NCI-H510A treated with DMSO at 0.1 percent for 48 hours (cell line): ENCODE measurements around the gene TNPO3.
A peak's percentile ranks its signal among the peaks of the same experiment; 100 is the strongest.
"Not testable (repeated sequence)": the region's sequence is repeated elsewhere in the genome, so short reads cannot be mapped to it uniquely, and the experiment has no call there.

ENCODE experiments used
- DNase-seq: peaks from one replicate; lab custom pipeline; 2025; lab: John Stamatoyannopoulos, UW

The TNPO3 gene

GRCh38 chr7:128959296-128959695 lies 95.6 kb downstream of the TNPO3 start:
- no peak for DNase-seq

DNA sequence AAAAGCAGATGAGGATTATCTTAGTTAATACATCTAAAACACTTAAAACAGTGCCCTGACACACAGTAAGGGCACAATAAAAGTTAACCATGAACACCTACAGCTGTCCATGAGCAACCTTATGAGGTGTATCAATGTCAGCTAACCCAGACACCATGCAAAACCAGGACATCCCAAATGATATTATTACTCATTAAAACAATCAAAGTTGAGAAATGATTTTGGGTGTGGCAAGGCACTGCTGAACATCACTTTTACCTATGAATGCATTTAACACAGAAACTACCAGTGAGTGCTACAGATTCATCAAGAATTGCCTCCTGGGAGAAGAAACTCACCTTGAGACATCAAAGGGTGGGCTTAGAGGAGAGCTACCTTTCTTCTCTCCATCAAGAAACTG lies 98.9 kb downstream of the TNPO3 start:
- DNase-seq = no peak

GRCh38 chr7:128954830-128955802 lies 99.8 kb downstream of the TNPO3 start:
- no peak for DNase-seq

GRCh38 chr7:128954150-128954549 lies 100.8 kb downstream of the TNPO3 start:
- no peak for DNase-seq

DNA sequence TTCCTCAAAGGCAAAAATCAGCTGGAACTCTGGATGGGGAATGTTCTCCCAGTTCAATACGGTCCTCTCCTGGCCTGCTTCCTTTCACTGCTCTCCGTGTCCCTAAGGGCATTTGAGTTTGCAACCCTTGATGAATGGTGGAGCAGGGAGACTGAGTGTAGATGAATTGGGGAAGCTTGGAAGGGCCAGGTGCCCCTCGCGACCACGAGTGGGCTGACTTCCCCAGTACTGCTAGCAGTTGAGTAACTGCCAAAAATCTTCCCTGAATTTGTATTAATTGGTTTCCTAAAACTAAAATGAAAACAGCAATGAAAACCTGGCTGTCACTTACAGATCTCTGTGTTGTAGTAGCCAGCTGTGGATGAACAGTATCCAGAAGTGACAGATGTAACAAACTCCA lies 103.6 kb downstream of the TNPO3 start:
- no peak for DNase-seq

GRCh38 chr7:128948976-128949760 lies 105.7 kb downstream of the TNPO3 start:
- no peak for DNase-seq

DNA sequence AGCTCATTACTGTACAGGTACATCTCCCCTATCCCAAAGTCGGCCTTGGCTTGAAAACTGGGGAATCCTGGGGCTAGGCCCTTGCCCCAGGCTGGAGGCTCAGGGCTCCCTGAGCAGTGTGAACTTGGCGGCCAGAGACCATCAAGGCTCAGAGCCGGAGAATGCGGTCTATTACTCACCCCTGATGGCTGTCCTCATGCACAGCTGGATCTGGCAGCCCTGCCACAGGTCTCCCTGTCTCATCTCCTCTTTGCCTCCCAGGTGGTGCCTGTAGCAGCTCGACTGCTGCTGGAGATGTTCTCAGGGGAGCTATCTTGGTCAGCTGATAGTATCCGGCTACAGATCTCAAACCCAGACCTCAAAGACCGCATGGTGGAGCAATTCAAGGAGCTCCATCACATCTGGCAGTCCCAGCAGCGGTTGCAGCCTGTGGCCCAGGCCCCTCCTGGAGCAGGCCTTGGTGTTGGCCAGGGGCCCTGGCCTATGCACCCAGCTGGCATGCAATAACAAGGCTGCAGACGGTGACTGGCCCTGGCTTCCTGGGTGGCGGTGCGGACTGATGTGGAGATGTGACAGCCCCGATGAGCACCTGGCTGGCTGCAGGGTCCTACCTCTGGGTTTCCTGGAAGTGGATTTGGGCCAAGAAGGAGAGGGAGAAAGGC lies 106.5 kb downstream of the TNPO3 start:
- DNase-seq = no peak

- no peak for DNase-seq
Observed at GRCh38 chr7:128947854-128948253, 107.1 kb downstream of the TNPO3 start.

DNA sequence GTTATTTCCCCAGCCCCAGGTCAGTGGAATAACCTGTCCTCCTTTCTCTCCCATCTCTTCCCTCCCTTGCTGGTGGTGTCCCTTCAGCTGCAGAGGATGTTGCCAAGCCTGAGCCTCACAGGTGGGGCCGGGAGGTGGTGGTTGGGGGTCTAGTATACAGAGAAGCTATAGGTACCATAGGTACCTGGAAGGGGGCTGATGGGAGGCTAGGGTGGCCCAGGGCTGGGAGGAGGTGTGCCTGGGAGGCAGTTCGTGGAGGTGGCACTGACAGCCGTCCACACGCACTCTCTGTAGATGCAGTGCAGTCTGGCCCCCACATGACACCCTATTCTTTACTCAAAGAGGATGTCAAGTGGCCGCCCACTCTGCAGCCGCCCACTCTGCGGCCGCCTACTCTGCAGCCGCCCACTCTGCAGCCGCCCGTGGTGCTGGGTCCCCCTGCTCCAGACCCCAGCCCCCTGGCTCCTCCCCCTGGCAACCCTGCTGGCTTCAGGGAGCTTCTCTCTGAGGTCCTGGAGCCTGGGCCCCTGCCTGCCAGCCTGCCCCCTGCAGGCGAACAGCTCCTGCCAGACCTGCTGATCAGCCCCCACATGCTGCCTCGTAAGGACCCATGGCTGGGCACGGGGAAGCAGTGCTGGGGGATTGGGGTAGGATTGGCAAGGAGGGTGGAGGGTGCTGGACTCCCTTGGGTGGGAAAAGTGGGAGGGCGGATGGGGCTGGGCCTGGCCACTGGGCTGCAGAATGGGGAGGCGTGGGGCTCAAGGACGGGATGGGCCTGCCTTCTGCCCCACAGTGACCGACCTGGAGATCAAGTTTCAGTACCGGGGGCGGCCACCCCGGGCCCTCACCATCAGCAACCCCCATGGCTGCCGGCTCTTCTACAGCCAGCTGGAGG lies 107.7 kb downstream of the TNPO3 start:
- DNase-seq = no peak

DNA sequence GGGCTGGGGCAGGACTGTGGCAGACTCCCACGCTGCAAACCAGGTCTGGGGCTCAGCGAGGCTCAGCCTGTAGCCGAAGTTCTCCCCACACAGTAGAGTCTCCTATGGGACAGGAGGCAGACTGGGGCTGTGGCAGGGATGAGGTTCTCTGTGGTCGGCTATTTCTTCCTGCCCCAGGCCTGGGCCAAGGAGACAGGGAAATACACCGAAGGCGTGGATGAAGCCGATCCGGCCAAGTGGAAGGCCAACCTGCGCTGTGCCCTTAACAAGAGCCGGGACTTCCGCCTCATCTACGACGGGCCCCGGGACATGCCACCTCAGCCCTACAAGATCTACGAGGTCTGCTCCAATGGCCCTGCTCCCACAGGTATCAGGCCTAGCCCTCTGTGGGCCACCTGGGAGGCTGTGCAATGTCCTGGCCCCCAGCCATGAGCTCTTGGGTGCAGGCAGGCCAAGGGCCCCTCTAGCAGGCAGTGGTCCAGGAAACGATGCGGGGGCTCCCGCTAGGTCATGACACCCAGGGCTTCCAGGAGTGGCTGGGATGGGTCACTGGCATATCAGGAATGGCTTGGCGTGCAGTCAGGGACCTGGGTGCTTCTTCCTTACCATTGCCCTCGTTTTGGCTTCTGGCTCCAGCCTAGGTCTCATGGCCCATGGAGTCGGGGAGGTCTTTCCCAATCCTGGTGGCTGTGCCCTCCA lies 109.1 kb downstream of the TNPO3 start:
- DNase-seq = no peak

- DNase-seq = no peak
Observed at GRCh38 chr7:128944487-128945236, 110.2 kb downstream of the TNPO3 start.

DNA sequence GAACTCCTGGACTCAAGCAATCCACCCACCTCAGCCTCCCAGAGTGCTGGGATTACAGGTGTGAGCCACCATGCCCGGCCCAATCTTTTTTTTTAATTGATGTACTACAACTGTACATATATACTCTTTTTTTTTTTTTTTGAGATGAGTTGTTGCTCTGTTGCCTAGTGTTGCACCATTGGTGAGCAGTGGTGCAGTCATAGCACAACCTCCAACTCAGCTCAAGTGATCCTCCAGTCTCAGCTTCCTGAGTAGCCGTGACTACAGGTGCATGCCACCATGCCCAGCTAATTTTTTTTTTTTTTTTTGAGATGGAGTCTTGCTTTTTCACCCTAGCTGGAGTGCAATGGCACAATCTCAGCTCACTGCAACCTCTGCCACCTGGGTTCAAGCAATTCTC lies 111.7 kb downstream of the TNPO3 start:
- DNase-seq = not testable (repeated sequence)

GRCh38 chr7:128941946-128942526 lies 112.9 kb downstream of the TNPO3 start:
- DNase-seq = no peak

DNA sequence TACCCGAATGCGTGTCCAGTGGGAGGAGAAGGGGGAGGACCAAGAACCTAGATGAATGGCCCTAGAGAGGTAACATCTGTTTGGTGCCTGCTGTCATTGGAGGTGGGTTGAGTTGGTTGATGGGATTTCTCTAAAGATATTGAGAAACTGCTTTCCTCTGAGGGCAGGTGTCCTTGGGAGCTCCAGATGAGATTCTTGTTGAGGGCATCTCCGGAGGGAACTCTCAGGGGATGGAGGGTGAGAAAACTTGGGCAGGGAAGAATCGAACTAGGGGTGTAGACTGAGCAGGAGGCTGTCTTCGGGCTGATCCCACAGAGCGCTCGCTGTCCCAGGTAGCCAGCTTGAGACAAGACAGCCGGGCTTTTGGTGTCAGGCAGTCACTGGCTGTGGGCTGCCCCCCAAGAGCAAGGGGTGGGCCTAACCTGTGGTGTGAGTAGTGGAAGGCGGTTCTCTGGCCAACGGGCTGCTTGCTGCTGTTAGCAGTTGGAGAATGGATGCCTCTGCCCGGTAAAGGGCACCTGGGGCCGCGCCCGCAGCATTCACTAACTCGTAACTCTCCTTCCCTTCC lies 113.5 kb downstream of the TNPO3 start:
- no peak for DNase-seq

DNA sequence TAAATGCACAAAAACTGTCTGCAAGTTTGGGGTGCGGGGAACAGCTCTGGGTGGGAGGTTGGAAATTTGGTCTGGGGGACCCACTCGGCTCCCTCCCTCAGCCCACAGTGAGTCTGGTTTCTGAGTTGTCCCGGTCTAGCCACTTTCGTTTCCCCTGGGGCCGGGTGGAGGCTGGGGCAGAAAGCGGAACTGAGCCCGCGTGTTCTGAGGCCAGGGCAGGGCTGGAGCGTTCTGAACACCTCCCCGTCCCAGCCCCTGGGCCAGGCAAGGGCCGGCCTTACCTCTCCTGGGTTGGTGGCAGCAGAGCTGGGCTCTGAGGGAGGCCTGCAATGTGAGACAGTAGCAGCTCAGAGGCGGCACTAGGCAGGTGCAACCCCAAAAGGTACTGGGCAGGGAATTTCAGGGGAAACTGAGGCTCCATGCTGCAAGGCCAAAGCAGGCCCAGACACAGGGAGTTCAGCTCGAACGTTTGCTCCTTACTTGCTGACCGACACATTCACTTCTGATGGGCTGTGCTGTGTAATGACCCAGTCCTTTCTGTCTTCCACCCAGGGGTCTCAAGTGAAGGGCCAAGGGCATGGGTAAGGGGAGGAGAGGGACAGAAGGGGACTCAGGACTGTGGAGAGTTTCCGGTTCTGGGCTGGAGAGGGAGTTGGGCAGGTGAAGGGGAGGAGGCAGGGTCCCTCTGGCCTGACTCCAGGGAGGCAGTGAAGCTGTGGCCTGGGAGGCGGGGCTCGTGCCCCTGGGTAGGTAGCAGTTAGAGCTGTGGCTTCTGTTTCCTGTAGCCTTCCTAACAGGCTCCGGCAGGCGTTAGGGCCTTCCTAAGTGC lies 114.2 kb downstream of the TNPO3 start:
- peak; percentile 31 for DNase-seq

DNA sequence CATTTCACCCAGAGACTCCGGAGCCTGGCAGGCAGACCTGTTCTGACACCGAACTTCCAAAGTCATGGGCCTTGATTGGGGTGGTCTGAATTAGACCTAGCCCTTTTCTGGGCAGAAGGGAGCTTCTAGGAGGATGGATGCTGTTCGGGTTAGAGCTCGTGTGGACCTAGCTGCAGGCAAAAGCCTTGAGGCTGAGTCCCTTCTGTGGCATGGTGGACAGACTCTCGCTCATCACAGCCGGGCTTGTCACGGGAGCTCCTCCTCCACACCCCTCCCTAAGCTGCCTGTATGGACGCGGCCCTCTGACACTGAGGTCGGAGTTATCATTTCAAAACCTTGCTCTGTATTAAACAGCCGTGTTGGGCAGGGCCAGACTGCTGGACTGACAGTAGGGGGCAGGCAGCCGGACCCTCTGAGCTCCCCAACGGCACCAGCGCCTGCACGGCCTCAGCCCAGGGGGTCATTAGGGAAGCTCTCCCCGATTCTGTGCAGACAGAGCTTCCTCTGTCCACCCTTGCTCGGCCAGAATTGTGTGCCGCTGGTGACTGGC lies 115.0 kb downstream of the TNPO3 start:
- DNase-seq = no peak

DNA sequence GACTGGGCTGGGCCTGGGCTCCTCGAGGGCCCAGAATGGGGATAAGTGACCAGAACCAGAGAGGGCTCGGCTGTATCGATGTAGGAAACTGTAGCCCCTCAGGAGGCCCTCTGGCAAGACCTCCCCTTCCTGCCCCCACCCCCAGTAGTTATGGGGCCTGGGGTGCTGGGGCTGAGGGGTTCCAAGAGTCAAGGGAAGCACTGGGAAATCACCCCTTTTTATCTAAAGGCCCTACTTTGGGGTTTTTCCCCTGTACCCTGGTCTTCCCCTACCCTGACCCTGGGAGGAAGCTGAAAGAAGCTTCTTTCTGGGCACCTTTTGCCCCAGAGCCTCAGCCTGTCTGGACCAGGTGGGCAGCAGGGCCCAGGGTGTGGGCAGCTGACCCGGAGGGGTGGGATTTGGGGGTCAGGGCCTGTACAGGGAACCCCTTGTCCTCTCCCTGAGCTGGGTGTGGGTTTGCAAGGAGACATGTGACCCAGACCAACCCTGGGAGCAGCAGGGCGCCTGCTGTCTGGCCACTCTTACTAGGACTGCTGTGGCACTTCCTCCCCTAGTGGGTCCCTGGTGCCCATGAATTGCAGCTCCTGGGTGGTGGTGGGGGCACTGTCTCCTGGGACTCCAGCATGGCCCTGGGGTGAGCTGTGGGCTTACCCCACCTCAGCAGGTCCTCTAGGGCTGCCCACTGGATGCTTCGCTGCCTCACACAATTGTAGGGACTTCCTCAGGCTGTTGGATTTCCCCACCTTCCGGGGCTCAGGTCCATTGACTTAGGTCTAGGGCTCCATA lies 115.6 kb downstream of the TNPO3 start:
- DNase-seq = no peak
